ENCODE data around the gene PIP. TPM values are rescaled to one million over a fixed set of nuclear protein-coding genes. Genes with fewer than 3 reads are reported as not detected.
"Not testable (repeated sequence)": the region's sequence is repeated elsewhere in the genome, so short reads cannot be mapped to it uniquely, and the experiment has no call there.

Gene PIP
- total RNA-seq, 2 experiments from 2014 or later: not detected

DNA sequence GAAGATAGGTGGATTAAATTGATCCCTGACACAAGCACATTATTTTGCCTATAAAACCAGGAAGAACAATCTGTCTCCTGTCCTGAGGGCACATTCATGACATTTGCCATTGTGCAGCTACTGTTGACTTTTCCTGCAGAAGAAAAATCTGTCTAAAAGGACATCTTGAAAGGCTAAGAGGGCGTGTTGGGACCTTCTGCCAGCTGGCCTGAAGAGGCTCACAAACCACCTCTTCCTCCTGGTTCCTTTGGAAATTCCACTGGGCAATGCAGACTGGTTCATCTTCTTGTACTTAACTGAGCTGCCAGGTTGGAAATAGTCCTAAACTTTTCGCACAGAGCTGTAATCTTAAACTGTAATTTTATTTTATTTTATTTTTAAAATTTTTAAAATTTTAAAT is 35.7 kb upstream of the PIP start:
- Histone ChIP-seq H3K4me1 (ENCODE audit: insufficient read depth, low read length) (no peaks in the 10 kb centered on the region), H3K9me3 (ENCODE audit: control insufficient read depth in 1 of 2, insufficient read depth in 1 of 2, low read length in 2 of 2) (peaks cover 5 to 21% of the 10 kb centered on the region in 2 experiments), H3K4me3 (ENCODE audit: low read length) (no peak overlapping the region), H3K27ac (ENCODE audit: low read depth in 1 of 2, low read length in 2 of 2) (no peak overlapping the region), H3K27me3 (ENCODE audit: control insufficient read depth in 1 of 2, insufficient read depth in 2 of 2, low read length in 2 of 2) (no peaks in the 10 kb centered on the region), H3K36me3 (ENCODE audit: insufficient read depth, low read length) (no peaks in the 10 kb centered on the region)
- no peak for ATAC-seq (ENCODE audit: poor library complexity)
- TF ChIP-seq, protein P1, sequence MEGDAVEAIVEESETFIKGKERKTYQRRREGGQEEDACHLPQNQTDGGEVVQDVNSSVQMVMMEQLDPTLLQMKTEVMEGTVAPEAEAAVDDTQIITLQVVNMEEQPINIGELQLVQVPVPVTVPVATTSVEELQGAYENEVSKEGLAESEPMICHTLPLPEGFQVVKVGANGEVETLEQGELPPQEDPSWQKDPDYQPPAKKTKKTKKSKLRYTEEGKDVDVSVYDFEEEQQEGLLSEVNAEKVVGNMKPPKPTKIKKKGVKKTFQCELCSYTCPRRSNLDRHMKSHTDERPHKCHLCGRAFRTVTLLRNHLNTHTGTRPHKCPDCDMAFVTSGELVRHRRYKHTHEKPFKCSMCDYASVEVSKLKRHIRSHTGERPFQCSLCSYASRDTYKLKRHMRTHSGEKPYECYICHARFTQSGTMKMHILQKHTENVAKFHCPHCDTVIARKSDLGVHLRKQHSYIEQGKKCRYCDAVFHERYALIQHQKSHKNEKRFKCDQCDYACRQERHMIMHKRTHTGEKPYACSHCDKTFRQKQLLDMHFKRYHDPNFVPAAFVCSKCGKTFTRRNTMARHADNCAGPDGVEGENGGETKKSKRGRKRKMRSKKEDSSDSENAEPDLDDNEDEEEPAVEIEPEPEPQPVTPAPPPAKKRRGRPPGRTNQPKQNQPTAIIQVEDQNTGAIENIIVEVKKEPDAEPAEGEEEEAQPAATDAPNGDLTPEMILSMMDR (IDR thresholded peaks at IDR 0.05): no peak
- peaks cover 19% of the 10 kb centered on the region for H3K9me3 Mint-ChIP-seq
- no peaks in the 10 kb centered on the region for H3K4me1 Mint-ChIP-seq (ENCODE audit: low read depth)
- ChIA-PET CTCF (no interaction called here), POLR2A (no interaction called here)
- no peak overlapping the region for H3K4me3 Mint-ChIP-seq
- intact Hi-C loops (cut with DNase I, micrococcal nuclease): no loop called here
- DNase-seq: no peak
- no peaks in the 10 kb centered on the region for H3K27me3 Mint-ChIP-seq
- H3K36me3 Mint-ChIP-seq (ENCODE audit: low read depth): no peaks in the 10 kb centered on the region
- H3K27ac Mint-ChIP-seq: no peak overlapping the region

DNA sequence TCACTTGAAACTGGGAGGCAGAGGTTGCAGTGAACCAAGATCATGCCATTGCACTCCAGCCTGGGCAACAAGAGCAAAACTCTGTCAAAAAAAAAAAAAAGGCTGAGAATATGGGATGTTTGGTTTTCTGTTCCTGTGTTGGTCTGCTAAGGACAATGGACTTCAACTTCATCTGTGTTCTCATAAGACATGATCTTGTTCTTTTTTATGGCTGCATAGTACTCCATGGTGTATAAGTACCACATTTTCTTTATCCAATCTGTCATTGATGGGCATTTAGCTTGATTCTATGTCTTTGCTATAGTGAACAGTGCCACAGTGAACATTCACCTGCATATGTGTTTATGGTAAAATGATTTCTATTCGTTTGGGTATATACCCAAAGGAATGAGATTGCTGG is 32.3 kb upstream of the PIP start:
- H3K36me3 Mint-ChIP-seq (ENCODE audit: low read depth); H3K27ac ChIP-seq (ENCODE audit: low read depth in 1 of 2, low read length in 2 of 2); ATAC-seq (ENCODE audit: poor library complexity); H3K36me3 ChIP-seq (ENCODE audit: insufficient read depth, low read length); H3K4me3 Mint-ChIP-seq; DNase-seq; H3K4me1 ChIP-seq (ENCODE audit: insufficient read depth, low read length); intact Hi-C loops (cut with DNase I, micrococcal nuclease); H3K27me3 ChIP-seq (ENCODE audit: control insufficient read depth in 1 of 2, insufficient read depth in 2 of 2, low read length in 2 of 2); H3K4me1 Mint-ChIP-seq (ENCODE audit: low read depth); H3K27me3 Mint-ChIP-seq; POLR2A ChIA-PET; H3K4me3 ChIP-seq (ENCODE audit: low read length); CTCF ChIA-PET; H3K27ac Mint-ChIP-seq: not testable (repeated sequence)
- peaks cover 5 to 21% of the 10 kb centered on the region in 2 experiments for H3K9me3 ChIP-seq (ENCODE audit: control insufficient read depth in 1 of 2, insufficient read depth in 1 of 2, low read length in 2 of 2)
- peaks cover 22% of the 10 kb centered on the region for H3K9me3 Mint-ChIP-seq

DNA sequence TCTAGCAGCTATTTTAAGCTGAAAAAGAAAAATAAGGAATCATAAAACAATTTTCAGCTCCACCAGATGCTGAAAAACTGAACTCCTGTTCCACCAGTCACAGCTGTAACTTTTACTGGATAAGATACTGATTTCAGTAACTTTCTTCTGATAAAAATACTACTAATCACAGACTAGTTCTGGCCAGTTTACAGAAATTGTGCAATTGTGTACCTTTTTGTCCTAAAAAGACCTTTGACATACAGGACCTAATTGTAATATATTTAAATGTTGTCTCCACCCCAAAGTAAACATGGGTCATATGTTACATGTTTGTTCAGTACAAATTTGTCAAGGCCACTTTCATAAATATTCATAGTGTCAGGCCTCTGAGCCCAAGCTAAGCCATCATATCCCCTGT is 27.1 kb upstream of the PIP start:
- ChIA-PET POLR2A (no interaction called here), CTCF (no interaction called here)
- H3K27ac ChIP-seq (ENCODE audit: low read depth in 1 of 2, low read length in 2 of 2): no peak overlapping the region
- no peak overlapping the region for H3K4me3 Mint-ChIP-seq
- no peaks in the 10 kb centered on the region for H3K36me3 Mint-ChIP-seq (ENCODE audit: low read depth)
- peaks cover 5% of the 10 kb centered on the region for H3K9me3 Mint-ChIP-seq
- no peaks in the 10 kb centered on the region for H3K27me3 Mint-ChIP-seq
- DNase-seq (no peak), ATAC-seq (ENCODE audit: poor library complexity) (no peak)
- H3K9me3 ChIP-seq (ENCODE audit: control insufficient read depth in 1 of 2, insufficient read depth in 1 of 2, low read length in 2 of 2): peaks cover 3 to 9% of the 10 kb centered on the region in 2 experiments
- intact Hi-C loops (cut with DNase I, micrococcal nuclease): no loop called here
- H3K27me3 ChIP-seq (ENCODE audit: control insufficient read depth in 1 of 2, insufficient read depth in 2 of 2, low read length in 2 of 2): no peaks in the 10 kb centered on the region
- no peaks in the 10 kb centered on the region for H3K4me1 ChIP-seq (ENCODE audit: insufficient read depth, low read length)
- TF ChIP-seq, protein P1 (IDR thresholded peaks at IDR 0.05): no peak
- H3K4me3 ChIP-seq (ENCODE audit: low read length): no peak overlapping the region
- no peak overlapping the region for H3K27ac Mint-ChIP-seq
- H3K36me3 ChIP-seq (ENCODE audit: insufficient read depth, low read length): no peaks in the 10 kb centered on the region
- H3K4me1 Mint-ChIP-seq (ENCODE audit: low read depth): no peaks in the 10 kb centered on the region

DNA sequence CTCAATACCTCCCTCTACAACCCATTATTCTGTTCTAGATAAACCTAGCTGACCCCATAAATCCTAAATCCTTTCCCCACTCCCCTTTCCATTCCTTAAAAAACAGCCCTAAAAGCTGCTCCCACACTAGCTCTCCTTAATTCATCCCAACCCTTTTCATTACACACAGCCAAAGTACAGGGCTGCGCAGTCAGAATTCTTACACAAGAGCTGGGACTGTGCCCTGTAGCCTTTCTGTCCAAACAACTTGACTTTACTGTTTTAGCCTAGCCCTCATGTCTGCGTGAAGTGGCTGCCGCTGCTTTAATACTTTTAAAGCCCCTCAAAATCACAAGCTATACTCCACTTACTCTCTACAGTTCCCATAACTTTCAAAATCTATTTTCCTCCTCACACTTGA is 23.9 kb upstream of the PIP start:
- peaks cover 3 to 10% of the 10 kb centered on the region in 2 experiments for H3K9me3 ChIP-seq (ENCODE audit: control insufficient read depth in 1 of 2, insufficient read depth in 1 of 2, low read length in 2 of 2)
- H3K4me3 Mint-ChIP-seq; H3K27me3 ChIP-seq (ENCODE audit: control insufficient read depth in 1 of 2, insufficient read depth in 2 of 2, low read length in 2 of 2); DNase-seq; H3K36me3 Mint-ChIP-seq (ENCODE audit: low read depth); H3K27ac Mint-ChIP-seq; H3K27me3 Mint-ChIP-seq; H3K27ac ChIP-seq (ENCODE audit: low read depth in 1 of 2, low read length in 2 of 2); H3K4me3 ChIP-seq (ENCODE audit: low read length); H3K4me1 ChIP-seq (ENCODE audit: insufficient read depth, low read length); H3K9me3 Mint-ChIP-seq; POLR2A ChIA-PET; ATAC-seq (ENCODE audit: poor library complexity); CTCF ChIA-PET; H3K4me1 Mint-ChIP-seq (ENCODE audit: low read depth); intact Hi-C loops (cut with DNase I, micrococcal nuclease); H3K36me3 ChIP-seq (ENCODE audit: insufficient read depth, low read length): not testable (repeated sequence)

Data from CD4-positive, alpha-beta T cell (primary cell).